Hematopoietic multipotent progenitor cell treated with erythropoietin and hydrocortisone succinate and interleukin-3 and kit ligand, for 17 days (in vitro differentiated cells): ENCODE data around the gene FLRT1.

ENCODE experiments used
- DNase-seq: peaks from one replicate; pipeline ENCODE4 v3.0.0-alpha.2; 2015; ENCODE audit warnings: low spot score

FLRT1 gene

GRCh38 chr11:64007160-64007628, 28.5 kb upstream of the FLRT1 start:
- no peak for DNase-seq

- DNase-seq: no peak
Measured at GRCh38 chr11:64007629-64008282, 28.0 kb upstream of the FLRT1 start.

GRCh38 chr11:64008283-64008913, 27.3 kb upstream of the FLRT1 start:
- no peak for DNase-seq

- no peak for DNase-seq
Measured at GRCh38 chr11:64008914-64009633, 26.7 kb upstream of the FLRT1 start.

GRCh38 chr11:64009710-64010109, 26.0 kb upstream of the FLRT1 start:
- no peak for DNase-seq

- no peak for DNase-seq
Measured at GRCh38 chr11:64010783-64011182, 24.9 kb upstream of the FLRT1 start.

- DNase-seq: no peak
Measured at GRCh38 chr11:64011371-64011770, 24.4 kb upstream of the FLRT1 start.

GRCh38 chr11:64013141-64013896, 22.4 kb upstream of the FLRT1 start:
- DNase-seq: no peak

- no peak for DNase-seq
Measured at GRCh38 chr11:64014356-64014755, 21.4 kb upstream of the FLRT1 start.

- DNase-seq: no peak
Measured at GRCh38 chr11:64015510-64015909, 20.2 kb upstream of the FLRT1 start.

- no peak for DNase-seq
Measured at GRCh38 chr11:64015935-64016845, 19.5 kb upstream of the FLRT1 start.

GRCh38 chr11:64017945-64018224, 17.8 kb upstream of the FLRT1 start:
- DNase-seq: no peak

GRCh38 chr11:64018310-64018709, 17.4 kb upstream of the FLRT1 start:
- DNase-seq: no peak

GRCh38 chr11:64019106-64020037, 16.4 kb upstream of the FLRT1 start:
- no peak for DNase-seq

- no peak for DNase-seq
Measured at GRCh38 chr11:64020976-64021756, 14.6 kb upstream of the FLRT1 start.

- DNase-seq: no peak
Measured at GRCh38 chr11:64021757-64022093, 14.0 kb upstream of the FLRT1 start.

- DNase-seq: no peak
Measured at GRCh38 chr11:64022125-64022784, 13.5 kb upstream of the FLRT1 start.

GRCh38 chr11:64023712-64024710, 11.7 kb upstream of the FLRT1 start:
- DNase-seq: no peak
